Cardiac fibroblast (primary cell): Measurements from ENCODE around the gene TENM4.

Source experiments
- DNase-seq, 2 donors: peaks; one replicate each; pipeline versions ENCODE4 v3.0.0 to v3.0.0-alpha.2; 2010; ENCODE audit warnings: low read depth in 2 of 2
- H3K4me3 ChIP-seq, 2 donors: replicated peaks in 1 of 2; 1 replicate in 1 of 2; 2 replicates in 1 of 2; pipeline ENCODE4 v1.5.1; 2011; ENCODE audit warnings: low read depth in 2 of 2, low read length in 2 of 2, mild to moderate bottlenecking in 2 of 2, moderate library complexity in 1 of 2
- CTCF ChIP-seq: IDR thresholded peaks from one replicate; pipeline ENCODE4 v1.5.1; 2011; ENCODE audit warnings: low read depth, mild to moderate bottlenecking, low read length, inconsistent platforms

TENM4 gene

GRCh38 chr11:79087238-79087960 lies 353.4 kb downstream of the TENM4 start:
- TF ChIP-seq CTCF = no peak
- H3K4me3 ChIP-seq = no peak overlapping the region
- peak; percentile 24 to 83 for DNase-seq

GRCh38 chr11:79086056-79086455 lies 354.8 kb downstream of the TENM4 start:
- no peak overlapping the region for H3K4me3 ChIP-seq
- TF ChIP-seq CTCF = no peak
- no peak for DNase-seq

- H3K4me3 ChIP-seq = no peak overlapping the region
- DNase-seq = no peak
- no peak for TF ChIP-seq CTCF
Observed at GRCh38 chr11:79084382-79084781, 356.4 kb downstream of the TENM4 start.

- DNase-seq = peak in 1 of 2 donors; percentile 51
Observed at GRCh38 chr11:79083352-79083751, 357.5 kb downstream of the TENM4 start.

GRCh38 chr11:79082907-79083306 lies 357.9 kb downstream of the TENM4 start:
- no peak for DNase-seq
- H3K4me3 ChIP-seq = no peak overlapping the region
- no peak for TF ChIP-seq CTCF

More at GRCh38 chr11:79083352-79083751, 357.5 kb downstream of the TENM4 start:
- no peak overlapping the region for H3K4me3 ChIP-seq
- no peak for TF ChIP-seq CTCF

- TF ChIP-seq CTCF = no peak
- no peak for DNase-seq
- no peak overlapping the region for H3K4me3 ChIP-seq
Observed at GRCh38 chr11:79082280-79082679, 358.6 kb downstream of the TENM4 start.
